Pancreas (tissue), 10 donors: ENCODE results near the gene MANBA. TPM values are rescaled to one million over a fixed set of nuclear protein-coding genes. Genes with fewer than 3 reads are reported as not detected.

Source experiments
- ATAC-seq, 4 donors: fragments of 200-7000 bp; cut with Tn5 transposase; one replicate each; pipeline versions ENCODE4 v1.8.0 to v1.9.1; 2020; ENCODE audit warnings: mild to moderate bottlenecking in 4 of 4, moderate library complexity in 4 of 4
- DNase-seq, 6 donors: peaks; one replicate each; pipeline ENCODE4 v3.0.0-alpha.2; 2020
- FAIRE-seq: peaks from 2 replicates; lab custom pipeline; 2012; peaks lifted over from hg19 to GRCh38; lab: Jason Lieb, UNC
- H3K27ac ChIP-seq, 4 donors: fragments of 200-600 bp; sonication (generic); 1 replicate in 3 of 4; 2 replicates in 1 of 4; pipeline versions ENCODE4 v1.5.0 to v1.8.0; 2020
- H3K27me3 ChIP-seq, 4 donors: fragments of 200-600 bp; one replicate each; pipeline ENCODE4 v1.8.0; 2021
- H3K36me3 ChIP-seq, 3 donors: fragments of 200-600 bp; sonication (generic) in 1 of 3; one replicate each; pipeline versions ENCODE4 v1.5.0 to v1.8.0; 2020 to 2021
- H3K4me1 ChIP-seq, 3 donors: fragments of 200-600 bp; one replicate each; pipeline ENCODE4 v1.8.0; 2021
- H3K4me3 ChIP-seq, 4 donors: fragments of 200-600 bp; sonication (generic) in 2 of 4; one replicate each; pipeline versions ENCODE4 v1.5.0 to v1.8.0; 2020 to 2021
- H3K9me3 ChIP-seq, 4 donors: fragments of 200-600 bp; one replicate each; pipeline ENCODE4 v1.8.0; 2021
- whole genome bisulfite sequencing, 2 donors: extraction: QIAGEN DNeasy Blood & Tissue Kit; methylation state at CpG; one replicate each; pipeline ENCODE4 v1.1.7; 2013; 5-methylcytosine and 5-hydroxymethylcytosine counted together
- intact Hi-C, 3 donors: fragments of 100-400 bp; cut with DNase I; formaldehyde crosslinking; loops; one replicate each; pipeline versions ENCODE4 v1.11.1 to v1.14.2; 2022
- polyA plus RNA-seq, 2 donors: library from polyadenylated mRNA; stranded (reverse); fragments of 200-250 nt; gene quantifications; one replicate each; pipeline ENCODE4 v1.2.3, GENCODE V29; 2013
- total RNA-seq, 6 donors: library from RNA; stranded (reverse); fragmentation: NEBNext Ultra II Directional in 4 of 6; extraction: Animal tissue kit (Norgen Biotek cat#: 25700) in 4 of 6; gene quantifications; one replicate each; pipeline versions ENCODE4 v1.2.1 to v1.2.4, GENCODE V29; 2021 to 2023
- TF ChIP-seq, protein P1 (sequence below), 4 donors: fragments of 200-600 bp; sonication (generic) in 3 of 4; IDR thresholded peaks; one replicate each; pipeline versions ENCODE4 v1.5.0 to v1.8.0; 2021; ENCODE audit warnings: antibody characterized with exemption in 4 of 4
- donor health status: healthy with polysubstance abuse.
- donor health status: DM: no; HTN: no; CAD: no; lungs with moderate emphysema.
- donor health status: DM: no; HTN: no; CAD: no.
- donor health status: control.
- donor health status: control.
- donor health status: Bipolar disorder and iron deficiency.
- donor health status: DM: yes; HTN: yes; CAD: no.
- donor health status: DM: no; HTN: no; CAD: no.
- donor health status: DM: no; HTN: no; CAD: no.
- donor health status: DM: yes; HTN: yes; CAD: no.

The MANBA gene
- total and polyA plus RNA-seq, 8 donors: 7.8 to 22.0 (median 10.7) TPM

DNA sequence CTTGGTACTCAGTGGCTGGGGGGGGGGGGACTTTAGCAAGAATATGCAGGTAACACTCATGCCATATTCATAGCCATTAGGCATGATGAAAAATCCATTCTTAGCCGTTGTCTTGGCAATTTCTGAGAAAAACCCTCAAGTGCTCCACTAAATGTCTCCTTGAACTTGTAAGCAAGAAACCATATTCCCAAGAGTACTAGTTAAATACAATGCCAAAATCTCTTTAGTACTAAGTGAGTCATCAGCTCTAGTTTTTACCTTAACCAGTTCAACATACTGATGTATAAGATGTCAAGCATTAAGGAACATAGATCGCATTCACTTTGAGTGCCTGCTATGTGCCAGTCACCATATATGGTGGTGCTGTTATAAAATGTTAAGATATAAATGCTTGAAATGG, 39.0 kb upstream of the MANBA start:
- Histone ChIP-seq H3K27me3 (no peaks in the 10 kb centered on the region), H3K9me3 (no peaks in the 10 kb centered on the region), H3K4me1 (no peaks in the 10 kb centered on the region), H3K36me3 (peaks cover 0 to 62% (median 16%) of the 10 kb centered on the region in 3 donors), H3K27ac (no peak overlapping the region), H3K4me3 (no peak overlapping the region)
- no peak for DNase-seq
- WGBS, 2 donors: 91 to 96% methylated on average over 2 of the region's 2 CpGs
- no peak for ATAC-seq
- intact Hi-C loops: no loop called here
- TF ChIP-seq, protein P1, sequence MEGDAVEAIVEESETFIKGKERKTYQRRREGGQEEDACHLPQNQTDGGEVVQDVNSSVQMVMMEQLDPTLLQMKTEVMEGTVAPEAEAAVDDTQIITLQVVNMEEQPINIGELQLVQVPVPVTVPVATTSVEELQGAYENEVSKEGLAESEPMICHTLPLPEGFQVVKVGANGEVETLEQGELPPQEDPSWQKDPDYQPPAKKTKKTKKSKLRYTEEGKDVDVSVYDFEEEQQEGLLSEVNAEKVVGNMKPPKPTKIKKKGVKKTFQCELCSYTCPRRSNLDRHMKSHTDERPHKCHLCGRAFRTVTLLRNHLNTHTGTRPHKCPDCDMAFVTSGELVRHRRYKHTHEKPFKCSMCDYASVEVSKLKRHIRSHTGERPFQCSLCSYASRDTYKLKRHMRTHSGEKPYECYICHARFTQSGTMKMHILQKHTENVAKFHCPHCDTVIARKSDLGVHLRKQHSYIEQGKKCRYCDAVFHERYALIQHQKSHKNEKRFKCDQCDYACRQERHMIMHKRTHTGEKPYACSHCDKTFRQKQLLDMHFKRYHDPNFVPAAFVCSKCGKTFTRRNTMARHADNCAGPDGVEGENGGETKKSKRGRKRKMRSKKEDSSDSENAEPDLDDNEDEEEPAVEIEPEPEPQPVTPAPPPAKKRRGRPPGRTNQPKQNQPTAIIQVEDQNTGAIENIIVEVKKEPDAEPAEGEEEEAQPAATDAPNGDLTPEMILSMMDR (IDR thresholded peaks at IDR 0.05): no peak
- FAIRE-seq: no peak

DNA sequence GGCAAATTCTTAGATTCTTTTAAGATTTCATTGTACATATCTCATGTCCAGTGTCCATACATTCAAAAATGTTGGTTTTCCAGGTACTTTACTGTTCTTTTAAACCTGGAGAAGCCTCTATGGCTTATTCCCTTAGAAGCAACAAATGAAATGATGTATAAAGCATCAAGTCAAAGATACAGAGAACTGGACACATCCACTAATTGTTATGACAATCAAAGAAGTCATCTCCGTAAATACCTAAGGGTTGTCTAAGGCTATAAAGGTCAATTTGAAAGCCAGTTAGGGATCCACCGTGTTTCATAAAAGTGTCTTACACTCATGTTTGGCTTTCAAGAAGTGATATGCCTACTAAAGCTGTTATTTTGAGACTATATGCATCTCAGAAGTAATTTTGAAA, 34.2 kb upstream of the MANBA start:
- peaks cover 0 to 42% (median 12%) of the 10 kb centered on the region in 3 donors for H3K36me3 ChIP-seq
- FAIRE-seq: no peak
- DNase-seq: no peak
- no peak for ATAC-seq
- 98% methylated on average over 2 of the region's 2 CpGs for WGBS, 2 donors
- no peak overlapping the region for H3K4me3 ChIP-seq
- TF ChIP-seq, protein P1 (IDR thresholded peaks at IDR 0.05): no peak
- H3K4me1 ChIP-seq: no peaks in the 10 kb centered on the region
- no peak overlapping the region for H3K27ac ChIP-seq
- no peaks in the 10 kb centered on the region for H3K27me3 ChIP-seq
- intact Hi-C loops: no loop called here
- H3K9me3 ChIP-seq: no peaks in the 10 kb centered on the region

DNA sequence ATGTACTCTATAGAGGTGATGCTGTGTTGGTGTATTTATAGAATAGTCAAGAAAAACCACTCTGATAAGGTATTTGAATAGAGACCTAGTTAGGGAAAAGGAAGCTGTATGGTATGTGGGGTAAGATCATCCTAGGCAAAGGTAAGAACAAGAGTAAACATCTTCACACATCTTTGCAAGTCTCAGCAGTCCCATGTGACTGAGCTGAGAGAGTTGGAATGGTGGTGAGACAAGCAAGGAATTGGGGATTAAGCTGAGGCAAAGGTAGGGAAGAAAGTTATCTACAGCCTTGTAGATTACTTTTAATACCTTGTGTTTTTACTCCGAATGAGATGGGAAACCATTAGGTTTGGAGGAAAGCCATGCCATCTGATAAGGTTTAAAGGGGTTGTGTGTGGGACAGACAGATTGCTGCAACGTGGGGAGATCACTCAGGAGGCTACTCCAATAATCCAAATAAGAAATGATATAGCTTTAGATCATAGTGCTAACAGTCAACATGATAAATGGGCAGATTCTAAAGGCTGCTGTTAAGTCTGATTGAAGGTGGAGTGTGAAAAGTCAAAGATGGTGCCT, 31.7 kb upstream of the MANBA start:
- Histone ChIP-seq H3K9me3 (no peaks in the 10 kb centered on the region), H3K27ac (no peak overlapping the region), H3K4me1 (no peaks in the 10 kb centered on the region), H3K36me3 (peaks cover 0 to 25% (median 0%) of the 10 kb centered on the region in 3 donors), H3K27me3 (no peaks in the 10 kb centered on the region), H3K4me3 (no peak overlapping the region)
- TF ChIP-seq, protein P1 (IDR thresholded peaks at IDR 0.05): no peak
- DNase-seq (no peak), FAIRE-seq (no peak), ATAC-seq (peak in 2 of 4 donors; percentile 10 to 12)
- intact Hi-C loops: no loop called here
- WGBS, 2 donors: 52 to 72% methylated on average over 2 of the region's 2 CpGs

DNA sequence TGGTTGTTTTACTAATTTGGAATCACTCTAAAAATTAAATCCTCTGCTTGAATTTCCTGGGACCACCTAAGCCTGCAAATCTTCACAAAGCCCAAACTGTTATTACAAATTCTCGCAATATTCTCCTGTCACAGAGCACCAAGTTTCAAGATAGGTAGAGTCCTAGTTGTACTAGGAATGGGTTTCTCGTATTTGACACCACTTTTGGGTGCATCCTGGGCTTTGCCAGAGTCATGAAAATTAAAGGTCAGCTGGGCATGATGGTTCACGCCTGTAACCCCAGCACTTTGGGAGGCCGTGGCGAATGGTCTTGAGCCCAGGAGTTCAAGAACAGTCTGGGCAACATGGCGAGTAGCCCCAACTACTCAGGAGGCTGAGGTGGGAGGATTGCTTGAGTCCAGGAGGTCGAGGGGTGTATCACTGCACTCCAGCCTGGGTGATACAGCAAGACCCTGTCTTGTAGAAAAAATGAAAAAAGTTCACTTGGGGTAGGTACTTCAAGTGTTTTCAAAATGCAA, 30.6 kb upstream of the MANBA start:
- peaks cover 0 to 14% (median 0%) of the 10 kb centered on the region in 3 donors for H3K36me3 ChIP-seq
- no peak for FAIRE-seq
- 84 to 92% methylated on average over 7 of the region's 7 CpGs for WGBS, 2 donors
- H3K27ac ChIP-seq: no peak overlapping the region
- no peaks in the 10 kb centered on the region for H3K4me1 ChIP-seq
- TF ChIP-seq, protein P1 (IDR thresholded peaks at IDR 0.05): no peak
- ATAC-seq: no peak
- H3K4me3 ChIP-seq: no peak overlapping the region
- intact Hi-C loops: no loop called here
- H3K27me3 ChIP-seq: no peaks in the 10 kb centered on the region
- peak in 1 of 6 donors; percentile 24 for DNase-seq
- H3K9me3 ChIP-seq: no peaks in the 10 kb centered on the region

DNA sequence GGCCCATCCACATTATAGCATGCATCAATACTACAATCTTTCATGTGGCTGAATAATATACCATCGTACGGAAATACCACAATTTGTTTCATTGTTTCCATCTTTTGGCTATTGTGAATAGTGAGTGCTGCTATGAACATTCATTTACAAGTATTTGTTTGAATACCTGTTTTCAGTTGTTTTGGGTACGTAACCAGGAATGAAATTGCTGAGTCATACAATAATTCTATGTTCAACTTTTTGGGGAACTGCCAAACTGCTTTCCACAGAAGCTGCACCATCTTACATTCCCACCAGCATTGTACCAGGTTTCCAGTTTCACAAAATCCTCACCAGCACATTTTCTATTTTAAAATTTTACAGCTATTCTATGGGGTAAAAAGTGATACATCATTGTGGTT, 28.5 kb upstream of the MANBA start:
- H3K9me3 ChIP-seq: no peaks in the 10 kb centered on the region
- H3K4me1 ChIP-seq: no peaks in the 10 kb centered on the region
- intact Hi-C loops: no loop called here
- ATAC-seq: peak in 2 of 4 donors; percentile 18 to 46
- 65 to 68% methylated on average over 3 of the region's 3 CpGs for WGBS, 2 donors
- H3K27ac ChIP-seq: no peak overlapping the region
- no peaks in the 10 kb centered on the region for H3K36me3 ChIP-seq
- no peaks in the 10 kb centered on the region for H3K27me3 ChIP-seq
- TF ChIP-seq, protein P1 (IDR thresholded peaks at IDR 0.05): no peak
- H3K4me3 ChIP-seq: no peak overlapping the region
- no peak for FAIRE-seq
- no peak for DNase-seq
